Measurements from ENCODE around the gene PTCD3.

The PTCD3 gene

DNA sequence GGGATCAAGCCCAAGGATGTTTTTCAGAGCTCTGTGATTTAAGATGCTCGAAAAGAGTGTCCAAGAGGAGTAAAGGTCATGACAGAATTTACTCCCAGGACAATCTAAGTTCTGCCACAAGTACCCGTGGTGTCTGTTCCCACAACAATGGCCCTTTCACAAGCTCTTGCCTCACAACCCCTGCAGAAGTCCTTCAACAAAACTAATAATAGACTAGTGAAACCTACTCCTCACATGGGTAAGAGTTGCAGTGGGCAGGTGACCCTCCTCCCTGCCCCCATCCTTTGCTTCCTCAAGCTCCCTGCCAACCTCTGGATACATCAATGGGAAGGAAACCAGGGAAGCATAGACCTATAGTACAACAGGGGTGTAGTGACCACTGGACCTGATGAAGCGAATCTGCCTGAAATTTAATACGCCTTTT is 34.9 kb downstream of the PTCD3 start:
- no peak for DNase-seq (ENCODE audit: extremely low read depth, low read depth)
- TF ChIP-seq, protein P1, sequence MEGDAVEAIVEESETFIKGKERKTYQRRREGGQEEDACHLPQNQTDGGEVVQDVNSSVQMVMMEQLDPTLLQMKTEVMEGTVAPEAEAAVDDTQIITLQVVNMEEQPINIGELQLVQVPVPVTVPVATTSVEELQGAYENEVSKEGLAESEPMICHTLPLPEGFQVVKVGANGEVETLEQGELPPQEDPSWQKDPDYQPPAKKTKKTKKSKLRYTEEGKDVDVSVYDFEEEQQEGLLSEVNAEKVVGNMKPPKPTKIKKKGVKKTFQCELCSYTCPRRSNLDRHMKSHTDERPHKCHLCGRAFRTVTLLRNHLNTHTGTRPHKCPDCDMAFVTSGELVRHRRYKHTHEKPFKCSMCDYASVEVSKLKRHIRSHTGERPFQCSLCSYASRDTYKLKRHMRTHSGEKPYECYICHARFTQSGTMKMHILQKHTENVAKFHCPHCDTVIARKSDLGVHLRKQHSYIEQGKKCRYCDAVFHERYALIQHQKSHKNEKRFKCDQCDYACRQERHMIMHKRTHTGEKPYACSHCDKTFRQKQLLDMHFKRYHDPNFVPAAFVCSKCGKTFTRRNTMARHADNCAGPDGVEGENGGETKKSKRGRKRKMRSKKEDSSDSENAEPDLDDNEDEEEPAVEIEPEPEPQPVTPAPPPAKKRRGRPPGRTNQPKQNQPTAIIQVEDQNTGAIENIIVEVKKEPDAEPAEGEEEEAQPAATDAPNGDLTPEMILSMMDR (IDR thresholded peaks at IDR 0.05; ENCODE audit: low read depth, low read length, missing control alignments) = no peak
- no peak overlapping the region for H3K4me3 ChIP-seq (replicated peaks; ENCODE audit: low read depth, low read length)

DNA sequence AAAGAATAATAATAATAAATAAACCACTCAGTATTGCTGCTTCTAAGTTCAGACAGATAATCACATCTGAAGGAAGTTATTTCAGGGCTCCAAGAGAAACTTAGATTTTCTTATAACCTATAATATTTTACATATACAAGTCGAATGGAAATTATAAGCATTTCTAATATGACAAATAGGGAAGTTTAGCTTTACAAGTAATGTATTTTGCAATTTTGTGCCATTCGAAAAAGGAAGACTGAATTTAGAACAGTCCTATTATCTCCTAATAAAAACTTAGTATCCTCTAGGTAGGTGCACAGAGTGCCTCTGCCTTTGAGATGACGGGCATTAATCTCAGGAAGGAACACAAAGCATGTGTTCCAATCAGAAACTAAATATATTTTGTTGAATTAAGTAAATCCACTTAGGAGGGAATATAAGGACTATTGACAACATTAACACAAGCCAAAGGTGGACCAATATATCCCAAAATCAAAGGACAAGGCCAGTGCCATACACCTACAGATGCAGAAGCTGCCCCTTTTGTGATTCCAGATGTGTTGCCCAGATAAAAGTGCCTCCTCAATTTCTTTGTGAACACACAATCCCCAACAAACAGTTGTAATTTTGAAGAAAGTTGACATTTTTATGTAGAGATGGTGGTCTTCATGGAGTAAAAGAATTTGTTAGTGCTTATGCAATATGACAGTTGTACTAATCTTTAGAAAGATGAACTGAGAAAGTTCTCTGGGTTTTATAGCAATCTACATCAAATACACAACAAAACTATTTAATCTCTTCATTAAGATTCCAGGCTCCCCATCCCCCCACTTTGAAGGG is 36.6 kb downstream of the PTCD3 start:
- TF ChIP-seq, protein P1 (IDR thresholded peaks at IDR 0.05; ENCODE audit: low read depth, low read length, missing control alignments) = no peak
- H3K4me3 ChIP-seq (replicated peaks; ENCODE audit: low read depth, low read length) = no peak overlapping the region
- no peak for DNase-seq (ENCODE audit: extremely low read depth, low read depth)

DNA sequence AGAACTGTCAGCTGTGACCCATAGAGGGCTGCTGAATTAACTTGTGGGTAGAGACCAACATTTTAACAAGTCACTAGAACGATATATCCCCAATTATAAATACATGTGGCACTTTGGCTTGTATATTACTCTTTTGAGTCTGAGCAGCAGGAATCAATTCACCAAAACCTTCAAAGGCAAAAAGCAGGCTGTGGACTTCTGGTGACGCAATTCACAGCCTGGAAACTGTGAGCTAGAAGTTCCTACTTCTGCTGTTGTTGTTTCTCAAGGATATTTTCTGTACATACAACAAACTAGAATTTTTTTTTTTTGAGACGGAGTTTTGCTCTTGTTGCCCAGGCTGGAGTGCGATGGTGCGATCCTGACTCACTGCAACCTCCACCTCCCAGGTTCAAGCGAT is 37.3 kb downstream of the PTCD3 start:
- TF ChIP-seq, protein P1 (IDR thresholded peaks at IDR 0.05; ENCODE audit: low read depth, low read length, missing control alignments) = no peak
- H3K4me3 ChIP-seq (replicated peaks; ENCODE audit: low read depth, low read length) = no peak overlapping the region
- no peak for DNase-seq (ENCODE audit: extremely low read depth, low read depth)

DNA sequence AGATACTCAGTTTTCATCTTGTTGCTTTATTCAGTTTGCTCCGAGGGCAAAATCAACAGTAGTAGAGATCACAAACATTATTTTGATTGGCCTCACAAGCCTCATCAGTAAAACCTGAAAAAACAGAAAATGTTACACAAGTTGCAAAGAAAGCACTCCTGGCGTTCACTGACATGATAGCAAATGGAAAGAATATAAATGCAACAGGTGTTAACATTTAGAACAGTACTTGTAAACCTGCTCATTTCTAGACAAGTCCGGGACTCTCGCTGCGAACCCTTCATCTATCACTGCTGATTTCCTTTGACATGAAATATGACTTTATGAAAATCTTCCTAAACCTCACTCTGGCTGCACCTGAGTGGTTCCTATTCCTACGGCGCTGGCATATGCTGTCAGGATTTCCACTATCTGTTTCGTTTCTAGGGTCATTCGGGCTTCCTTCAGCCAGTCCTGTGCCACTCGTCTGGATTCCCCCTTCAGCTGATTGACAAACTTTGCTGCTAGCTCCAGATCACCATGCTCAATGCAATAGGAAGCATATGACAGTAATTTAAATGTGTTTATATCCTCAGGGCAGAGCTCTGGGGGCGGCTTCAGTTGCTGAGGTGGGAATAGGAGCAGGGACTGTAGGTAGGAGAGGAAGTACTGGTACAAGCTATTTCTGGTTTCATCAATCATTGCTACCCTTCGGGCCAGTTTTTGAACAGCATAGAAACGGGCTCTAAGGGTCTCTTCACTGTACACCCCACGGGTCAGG is 38.1 kb downstream of the PTCD3 start:
- DNase-seq (ENCODE audit: extremely low read depth, low read depth) = no peak
- H3K4me3 ChIP-seq (replicated peaks; ENCODE audit: low read depth, low read length) = no peak overlapping the region
- TF ChIP-seq, protein P1 (IDR thresholded peaks at IDR 0.05; ENCODE audit: low read depth, low read length, missing control alignments) = no peak

DNA sequence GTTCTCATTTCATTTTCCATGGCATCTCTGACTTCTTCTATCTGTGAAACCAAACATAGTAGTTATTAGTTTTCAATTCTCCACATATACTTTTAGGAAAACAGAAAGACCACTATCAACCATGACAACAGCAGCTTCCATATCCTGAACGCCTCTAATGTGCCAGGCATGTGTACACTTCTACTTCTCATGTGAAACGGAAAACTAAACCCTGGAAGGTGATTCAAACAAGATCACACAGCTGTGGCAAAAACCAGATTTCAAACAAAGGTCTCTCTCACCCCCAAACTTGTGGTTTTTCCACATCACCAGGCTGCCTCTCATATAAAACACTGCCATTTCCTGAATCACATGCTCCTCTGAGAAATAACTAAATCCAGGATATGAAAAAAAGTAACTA is 41.8 kb downstream of the PTCD3 start:
- no peak for DNase-seq (ENCODE audit: extremely low read depth, low read depth)
- no peak overlapping the region for H3K4me3 ChIP-seq (replicated peaks; ENCODE audit: low read depth, low read length)
- TF ChIP-seq, protein P1 (IDR thresholded peaks at IDR 0.05; ENCODE audit: low read depth, low read length, missing control alignments) = no peak

DNA sequence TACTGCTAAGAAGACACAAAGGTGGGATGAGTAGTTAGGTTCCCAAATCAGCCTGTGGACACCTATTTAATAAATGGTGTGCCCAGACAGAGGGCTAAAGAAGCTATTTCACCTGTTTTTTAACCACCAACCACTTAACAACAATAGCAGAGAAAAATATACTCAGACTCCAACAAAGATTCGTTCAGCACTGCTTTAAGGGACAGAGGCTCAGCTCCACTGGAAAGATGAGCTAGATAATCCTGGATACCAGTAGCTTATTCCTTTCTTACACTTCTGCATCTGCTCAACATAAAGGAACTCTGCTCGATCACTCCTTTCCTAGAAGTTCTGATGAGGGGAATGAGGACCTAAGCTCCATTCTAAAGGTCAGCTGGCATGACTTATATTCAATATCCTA is 44.5 kb downstream of the PTCD3 start:
- H3K4me3 ChIP-seq (replicated peaks; ENCODE audit: low read depth, low read length) = no peak overlapping the region
- TF ChIP-seq, protein P1 (IDR thresholded peaks at IDR 0.05; ENCODE audit: low read depth, low read length, missing control alignments) = no peak
- no peak for DNase-seq (ENCODE audit: extremely low read depth, low read depth)

All from HFF-Myc (cell line).